Measurements from ENCODE around the gene MSH4.
"Not testable (repeated sequence)": the region's sequence is repeated elsewhere in the genome, so short reads cannot be mapped to it uniquely, and the experiment has no call there.

Gene MSH4

GRCh38 chr1:75808921-75809320, 12.2 kb downstream of the MSH4 start:
- TF ChIP-seq PATZ1 (CRISPR knock-in tag; IDR thresholded peaks at IDR 0.05; ENCODE audit: borderline replicate concordance), result no peak
- TF ChIP-seq OSR1 (CRISPR knock-in tag; IDR thresholded peaks at IDR 0.05), result no peak
- TF ChIP-seq ARNTL (CRISPR knock-in tag; IDR thresholded peaks at IDR 0.05; ENCODE audit: borderline replicate concordance, low read depth), result no peak
- TF ChIP-seq, protein P1, sequence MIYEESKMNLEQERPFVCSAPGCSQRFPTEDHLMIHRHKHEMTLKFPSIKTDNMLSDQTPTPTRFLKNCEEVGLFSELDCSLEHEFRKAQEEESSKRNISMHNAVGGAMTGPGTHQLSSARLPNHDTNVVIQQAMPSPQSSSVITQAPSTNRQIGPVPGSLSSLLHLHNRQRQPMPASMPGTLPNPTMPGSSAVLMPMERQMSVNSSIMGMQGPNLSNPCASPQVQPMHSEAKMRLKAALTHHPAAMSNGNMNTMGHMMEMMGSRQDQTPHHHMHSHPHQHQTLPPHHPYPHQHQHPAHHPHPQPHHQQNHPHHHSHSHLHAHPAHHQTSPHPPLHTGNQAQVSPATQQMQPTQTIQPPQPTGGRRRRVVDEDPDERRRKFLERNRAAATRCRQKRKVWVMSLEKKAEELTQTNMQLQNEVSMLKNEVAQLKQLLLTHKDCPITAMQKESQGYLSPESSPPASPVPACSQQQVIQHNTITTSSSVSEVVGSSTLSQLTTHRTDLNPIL (CRISPR knock-in tag; IDR thresholded peaks at IDR 0.05; ENCODE audit: low read depth), result no peak
- TF ChIP-seq, protein P2, sequence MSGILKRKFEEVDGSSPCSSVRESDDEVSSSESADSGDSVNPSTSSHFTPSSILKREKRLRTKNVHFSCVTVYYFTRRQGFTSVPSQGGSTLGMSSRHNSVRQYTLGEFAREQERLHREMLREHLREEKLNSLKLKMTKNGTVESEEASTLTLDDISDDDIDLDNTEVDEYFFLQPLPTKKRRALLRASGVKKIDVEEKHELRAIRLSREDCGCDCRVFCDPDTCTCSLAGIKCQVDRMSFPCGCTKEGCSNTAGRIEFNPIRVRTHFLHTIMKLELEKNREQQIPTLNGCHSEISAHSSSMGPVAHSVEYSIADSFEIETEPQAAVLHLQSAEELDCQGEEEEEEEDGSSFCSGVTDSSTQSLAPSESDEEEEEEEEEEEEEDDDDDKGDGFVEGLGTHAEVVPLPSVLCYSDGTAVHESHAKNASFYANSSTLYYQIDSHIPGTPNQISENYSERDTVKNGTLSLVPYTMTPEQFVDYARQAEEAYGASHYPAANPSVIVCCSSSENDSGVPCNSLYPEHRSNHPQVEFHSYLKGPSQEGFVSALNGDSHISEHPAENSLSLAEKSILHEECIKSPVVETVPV (CRISPR knock-in tag; IDR thresholded peaks at IDR 0.05), result no peak
- no peak for TF ChIP-seq ZNF70 (CRISPR knock-in tag; IDR thresholded peaks at IDR 0.05)
- no peak for TF ChIP-seq RARB (CRISPR knock-in tag; IDR thresholded peaks at IDR 0.05)
- TF ChIP-seq, protein P3, sequence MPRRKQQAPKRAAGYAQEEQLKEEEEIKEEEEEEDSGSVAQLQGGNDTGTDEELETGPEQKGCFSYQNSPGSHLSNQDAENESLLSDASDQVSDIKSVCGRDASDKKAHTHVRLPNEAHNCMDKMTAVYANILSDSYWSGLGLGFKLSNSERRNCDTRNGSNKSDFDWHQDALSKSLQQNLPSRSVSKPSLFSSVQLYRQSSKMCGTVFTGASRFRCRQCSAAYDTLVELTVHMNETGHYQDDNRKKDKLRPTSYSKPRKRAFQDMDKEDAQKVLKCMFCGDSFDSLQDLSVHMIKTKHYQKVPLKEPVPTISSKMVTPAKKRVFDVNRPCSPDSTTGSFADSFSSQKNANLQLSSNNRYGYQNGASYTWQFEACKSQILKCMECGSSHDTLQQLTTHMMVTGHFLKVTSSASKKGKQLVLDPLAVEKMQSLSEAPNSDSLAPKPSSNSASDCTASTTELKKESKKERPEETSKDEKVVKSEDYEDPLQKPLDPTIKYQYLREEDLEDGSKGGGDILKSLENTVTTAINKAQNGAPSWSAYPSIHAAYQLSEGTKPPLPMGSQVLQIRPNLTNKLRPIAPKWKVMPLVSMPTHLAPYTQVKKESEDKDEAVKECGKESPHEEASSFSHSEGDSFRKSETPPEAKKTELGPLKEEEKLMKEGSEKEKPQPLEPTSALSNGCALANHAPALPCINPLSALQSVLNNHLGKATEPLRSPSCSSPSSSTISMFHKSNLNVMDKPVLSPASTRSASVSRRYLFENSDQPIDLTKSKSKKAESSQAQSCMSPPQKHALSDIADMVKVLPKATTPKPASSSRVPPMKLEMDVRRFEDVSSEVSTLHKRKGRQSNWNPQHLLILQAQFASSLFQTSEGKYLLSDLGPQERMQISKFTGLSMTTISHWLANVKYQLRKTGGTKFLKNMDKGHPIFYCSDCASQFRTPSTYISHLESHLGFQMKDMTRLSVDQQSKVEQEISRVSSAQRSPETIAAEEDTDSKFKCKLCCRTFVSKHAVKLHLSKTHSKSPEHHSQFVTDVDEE (CRISPR knock-in tag; IDR thresholded peaks at IDR 0.05), result no peak
- no peak for ATAC-seq

DNA sequence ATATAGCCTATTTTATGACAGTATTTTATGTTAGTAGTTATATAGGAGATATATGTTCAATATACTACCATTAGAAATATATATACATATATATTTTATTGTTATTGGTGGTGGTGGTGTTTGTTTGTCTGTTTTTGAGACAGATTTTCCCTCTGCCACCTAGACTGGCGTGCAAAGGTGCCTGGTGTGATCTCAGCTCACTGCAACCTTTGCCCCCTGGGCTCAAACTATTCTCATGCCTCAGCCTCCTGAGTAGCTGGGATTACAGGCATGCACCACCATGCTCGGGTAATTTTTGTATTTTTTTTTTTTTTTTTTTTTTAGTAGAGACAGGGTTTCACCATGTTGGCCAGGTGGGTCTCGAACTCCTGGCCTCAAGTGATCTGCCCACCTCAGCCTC, 13.4 kb downstream of the MSH4 start:
- ATAC-seq, result not testable (repeated sequence)

GRCh38 chr1:75811211-75811981, 14.7 kb downstream of the MSH4 start:
- TF ChIP-seq, protein P1 (CRISPR knock-in tag; IDR thresholded peaks at IDR 0.05; ENCODE audit: low read depth), result no peak
- no peak for TF ChIP-seq TCF4 (CRISPR knock-in tag; IDR thresholded peaks at IDR 0.05; ENCODE audit: borderline replicate concordance)
- TF ChIP-seq CSDC2 (CRISPR knock-in tag; IDR thresholded peaks at IDR 0.05), result no peak
- TF ChIP-seq GLIS3 (CRISPR knock-in tag; IDR thresholded peaks at IDR 0.05), result no peak
- no peak for TF ChIP-seq ZNF565 (CRISPR knock-in tag; conservative IDR thresholded peaks at IDR 0.05; ENCODE audit: low read depth)
- no peak for TF ChIP-seq ZFP3 (CRISPR knock-in tag; IDR thresholded peaks at IDR 0.05)
- no peak for TF ChIP-seq ARNTL (CRISPR knock-in tag; IDR thresholded peaks at IDR 0.05; ENCODE audit: borderline replicate concordance, low read depth)
- TF ChIP-seq ZNF8 (CRISPR knock-in tag; IDR thresholded peaks at IDR 0.05), result no peak
- TF ChIP-seq OSR1 (CRISPR knock-in tag; IDR thresholded peaks at IDR 0.05), result no peak
- TF ChIP-seq, protein P4, sequence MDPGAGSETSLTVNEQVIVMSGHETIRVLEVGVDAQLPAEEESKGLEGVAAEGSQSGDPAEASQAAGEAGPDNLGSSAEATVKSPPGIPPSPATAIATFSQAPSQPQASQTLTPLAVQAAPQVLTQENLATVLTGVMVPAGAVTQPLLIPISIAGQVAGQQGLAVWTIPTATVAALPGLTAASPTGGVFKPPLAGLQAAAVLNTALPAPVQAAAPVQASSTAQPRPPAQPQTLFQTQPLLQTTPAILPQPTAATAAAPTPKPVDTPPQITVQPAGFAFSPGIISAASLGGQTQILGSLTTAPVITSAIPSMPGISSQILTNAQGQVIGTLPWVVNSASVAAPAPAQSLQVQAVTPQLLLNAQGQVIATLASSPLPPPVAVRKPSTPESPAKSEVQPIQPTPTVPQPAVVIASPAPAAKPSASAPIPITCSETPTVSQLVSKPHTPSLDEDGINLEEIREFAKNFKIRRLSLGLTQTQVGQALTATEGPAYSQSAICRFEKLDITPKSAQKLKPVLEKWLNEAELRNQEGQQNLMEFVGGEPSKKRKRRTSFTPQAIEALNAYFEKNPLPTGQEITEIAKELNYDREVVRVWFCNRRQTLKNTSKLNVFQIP (CRISPR knock-in tag; IDR thresholded peaks at IDR 0.05; ENCODE audit: borderline replicate concordance, low read depth), result no peak
- no peak for TF ChIP-seq ESRRG (CRISPR knock-in tag; IDR thresholded peaks at IDR 0.05)
- TF ChIP-seq PPARA (CRISPR knock-in tag; IDR thresholded peaks at IDR 0.05; ENCODE audit: borderline replicate concordance), result no peak
- peak; percentile 76 for ATAC-seq
